ENCODE data around the gene SUPV3L1. TPM values are rescaled to one million over a fixed set of nuclear protein-coding genes. Genes with fewer than 3 reads are reported as not detected.

The SUPV3L1 gene
- total and polyA plus RNA-seq, 2 of the 8 experiments (the other 6 are each of a cell fraction or from before 2014, with no cell fraction given), result 34.6 to 45.6 TPM

- no peak overlapping the region for H3K4me2 ChIP-seq (ENCODE audit: insufficient read depth in 1 of 2, low read depth in 2 of 2, low read length in 2 of 2)
- H3K56ac ChIP-seq (replicated peaks; ENCODE audit: insufficient read length, low read depth, low read length), result no peak overlapping the region
- no peaks in the 10 kb centered on the region for H3K23me2 ChIP-seq (ENCODE audit: low read depth, low read length)
- H3K4me1 ChIP-seq (replicated peaks in 1 of 4; ENCODE audit: control insufficient read depth in 3 of 4, insufficient read depth in 4 of 4, low read length in 3 of 4), result no peaks in the 10 kb centered on the region
- no peak overlapping the region for H4K5ac ChIP-seq (ENCODE audit: insufficient read length, low read depth, low read length)
- no peak overlapping the region for H3K18ac ChIP-seq (ENCODE audit: extremely low read depth, low read length)
- H3K14ac ChIP-seq (ENCODE audit: insufficient read length), result no peak overlapping the region
- H3K9ac ChIP-seq (replicated peaks in 1 of 4; ENCODE audit: extremely low read depth in 1 of 4, low read depth in 3 of 4, low read length in 3 of 4), result no peak overlapping the region
- no peak overlapping the region for H2BK5ac ChIP-seq (ENCODE audit: low read depth, low read length)
- H3K27ac ChIP-seq (ENCODE audit: low read depth, low read length), result no peak overlapping the region
- no peak overlapping the region for H2AK5ac ChIP-seq (ENCODE audit: low read depth, low read length)
- no peak overlapping the region for H3K4ac ChIP-seq (replicated peaks; ENCODE audit: insufficient read length, low read depth, low read length)
- no peaks in the 10 kb centered on the region for H3K79me1 ChIP-seq (ENCODE audit: low read depth, low read length)
- H2BK20ac ChIP-seq (ENCODE audit: low read length), result 0 out of 2 replicates have a peak overlapping the region, but pooled peaks have one; percentile 69
- H2BK12ac ChIP-seq (ENCODE audit: low read depth, low read length), result no peak overlapping the region
- no peak overlapping the region for H2BK120ac ChIP-seq (replicated peaks; ENCODE audit: low read depth, low read length)
- POLR2A ChIA-PET (ENCODE audit: partially characterized antibody), result interaction anchor here (1.3 kb wide), 1 partner anchor 152 kb away, joined by 3 read pairs; no protein-coding TSS in a partner anchor
- H3K9me3 ChIP-seq (ENCODE audit: insufficient read depth in 2 of 2, low read depth in 1 of 2, low read length in 1 of 2), result no peaks in the 10 kb centered on the region
- FAIRE-seq (no peak), DNase-seq (ENCODE audit: low read depth in 1 of 2, low spot score in 2 of 2) (no peak)
- no peaks in the 10 kb centered on the region for H3K36me3 ChIP-seq (ENCODE audit: control insufficient read depth in 2 of 4, insufficient read depth in 4 of 4, low read length in 3 of 4)
- CTCF ChIA-PET (ENCODE audit: partially characterized antibody), result interaction anchor here (0.6 to 8.1 kb wide), 19 partner anchors 8 to 812 kb away, joined by 3 to 66 read pairs (median 4); no protein-coding TSS in a partner anchor
- peak overlapping the region; percentile 55; the same call in 1 of the 2 replicates for H2BK15ac ChIP-seq (ENCODE audit: low read length)
- no peak overlapping the region for H4K91ac ChIP-seq (replicated peaks; ENCODE audit: insufficient read length, low read length)
- no peak overlapping the region for H3K4me3 ChIP-seq (ENCODE audit: extremely low read depth in 1 of 4, insufficient read depth in 2 of 4, low read depth in 3 of 4, low read length in 4 of 4)
- 91% methylated on average over 6 of the region's 6 CpGs; no CpG with 5 or more reads in 1 of the 2 experiments for WGBS, 2 experiments (ENCODE audit: extremely low coverage in 1 of 2, insufficient coverage in 1 of 2, insufficient read length in 1 of 2, insufficient replicate concordance in 2 of 2, low coverage in 1 of 2, low lambda C conversion rate in 2 of 2, missing lambda C conversion rate in 1 of 2)
- H4K20me1 ChIP-seq (replicated peaks in 1 of 2; ENCODE audit: control insufficient read depth in 1 of 2, insufficient read depth in 2 of 2, low read length in 2 of 2), result no peaks in the 10 kb centered on the region
- no peak overlapping the region for H4K8ac ChIP-seq (ENCODE audit: extremely low read depth, insufficient read depth, low read length)
- H3K79me2 ChIP-seq (ENCODE audit: control insufficient read depth in 1 of 2, insufficient read depth in 2 of 2, low read length in 2 of 2), result no peaks in the 10 kb centered on the region
- H2AFZ ChIP-seq (ENCODE audit: low read length), result no peak overlapping the region
- H3K27me3 ChIP-seq (replicated peaks in 1 of 4; ENCODE audit: control insufficient read depth in 3 of 4, extremely low read depth in 1 of 4, insufficient read depth in 3 of 4, low read length in 3 of 4), result no peaks in the 10 kb centered on the region
- no peak overlapping the region for H3K23ac ChIP-seq (ENCODE audit: insufficient read length)
- TF ChIP-seq ATF3 (IDR thresholded peaks at IDR 0.05; ENCODE audit: insufficient read depth, low read depth, low read length) (no peak), EP300 (IDR thresholded peaks at IDR 0.05; ENCODE audit: borderline replicate concordance in 1 of 2, low read depth in 2 of 2, low read length in 2 of 2) (no peak), ASH2L (IDR thresholded peaks at IDR 0.05; ENCODE audit: low read length) (no peak)
These were observed 59.9 kb downstream of the SUPV3L1 start for GRCh38 chr10:69239816-69240434.

Data from H1 (cell line).